Measurements from ENCODE around the gene MYO1A.

- TF ChIP-seq, protein P1, sequence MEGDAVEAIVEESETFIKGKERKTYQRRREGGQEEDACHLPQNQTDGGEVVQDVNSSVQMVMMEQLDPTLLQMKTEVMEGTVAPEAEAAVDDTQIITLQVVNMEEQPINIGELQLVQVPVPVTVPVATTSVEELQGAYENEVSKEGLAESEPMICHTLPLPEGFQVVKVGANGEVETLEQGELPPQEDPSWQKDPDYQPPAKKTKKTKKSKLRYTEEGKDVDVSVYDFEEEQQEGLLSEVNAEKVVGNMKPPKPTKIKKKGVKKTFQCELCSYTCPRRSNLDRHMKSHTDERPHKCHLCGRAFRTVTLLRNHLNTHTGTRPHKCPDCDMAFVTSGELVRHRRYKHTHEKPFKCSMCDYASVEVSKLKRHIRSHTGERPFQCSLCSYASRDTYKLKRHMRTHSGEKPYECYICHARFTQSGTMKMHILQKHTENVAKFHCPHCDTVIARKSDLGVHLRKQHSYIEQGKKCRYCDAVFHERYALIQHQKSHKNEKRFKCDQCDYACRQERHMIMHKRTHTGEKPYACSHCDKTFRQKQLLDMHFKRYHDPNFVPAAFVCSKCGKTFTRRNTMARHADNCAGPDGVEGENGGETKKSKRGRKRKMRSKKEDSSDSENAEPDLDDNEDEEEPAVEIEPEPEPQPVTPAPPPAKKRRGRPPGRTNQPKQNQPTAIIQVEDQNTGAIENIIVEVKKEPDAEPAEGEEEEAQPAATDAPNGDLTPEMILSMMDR (IDR thresholded peaks at IDR 0.05), result no peak
- TF ChIP-seq ZFX (IDR thresholded peaks at IDR 0.05; ENCODE audit: borderline replicate concordance), result no peak
These were observed 39.6 kb upstream of the MYO1A start for GRCh38 chr12:57089271-57090245.

Data from 22Rv1 (cell line).